ENCODE data around the gene SAMD11. TPM values are rescaled to one million over a fixed set of nuclear protein-coding genes. Genes with fewer than 3 reads are reported as not detected.
A peak's percentile ranks its signal among the peaks of the same experiment; 100 is the strongest.

Gene SAMD11
- total and polyA plus RNA-seq, 2 of the 13 experiments (the other 11 are each of a cell fraction or from before 2014, with no cell fraction given) = 0.11 TPM; not detected in 1

- no peak overlapping the region for H3K27ac ChIP-seq (ENCODE audit: extremely low read length, insufficient read depth, low read length)
- FAIRE-seq (no peak), ATAC-seq (0 out of 3 replicates have a peak, but pooled peaks have one; percentile 1), DNase-seq (ENCODE audit: low spot score) (no peak)
- CTCF ChIA-PET (ENCODE audit: low intra/inter-chr PET ratio, low total read pairs) = interaction anchor here (1.3 kb wide), 1 partner anchor 35 kb away, joined by 6 read pairs; no protein-coding TSS in a partner anchor
- peak overlapping the region in 2 of 3 experiments; percentile 49 to 65; a peak in 2 of 6 replicates for H3K4me3 ChIP-seq (replicated peaks in 1 of 3; ENCODE audit: insufficient read depth in 1 of 3, low read depth in 2 of 3, low read length in 3 of 3)
- no peaks in the 10 kb centered on the region for H3K9me3 ChIP-seq (ENCODE audit: low read length)
- no peak overlapping the region for H2AFZ ChIP-seq (ENCODE audit: low read length)
- H4K20me1 ChIP-seq (ENCODE audit: insufficient read depth, low read length) = 0 out of 2 replicates have a peak, but pooled peaks cover 5% of the 10 kb centered on the region
- peaks cover 32% of the 10 kb centered on the region for H3K4me1 ChIP-seq (ENCODE audit: insufficient read depth, low read length)
- intact Hi-C loops (cut with micrococcal nuclease; ENCODE audit: unreplicated experiment) (loop anchor here (2.0 kb wide), 2 partner anchors 19 to 35 kb away; partner anchors contain the start of gene NOC2L), in situ Hi-C loops (cut with HindIII; ENCODE audit: extremely low pct_ligation_motif_present, low pct_unique_long_range_greater_than_20kb) (no loop called here)
- POLR2A ChIA-PET = interaction anchor here (3.1 kb wide), 1 partner anchor 19 kb away, joined by 10 read pairs; the partner anchor contains the start of gene NOC2L
- 6% methylated on average over 3 of the region's 21 CpGs for WGBS (ENCODE audit: low lambda C conversion rate)
- H3K27me3 ChIP-seq (ENCODE audit: control insufficient read depth in 1 of 2, insufficient read depth in 2 of 2, low read length in 2 of 2) = peaks cover 26 to 60% of the 10 kb centered on the region in 2 experiments
- H3K9ac ChIP-seq (ENCODE audit: insufficient read depth, low read depth, low read length) = no peak overlapping the region
- H3K79me2 ChIP-seq (ENCODE audit: insufficient read depth, low read length) = no peaks in the 10 kb centered on the region
- TF ChIP-seq ZFP36L1 (CRISPR knock-in tag; IDR thresholded peaks at IDR 0.05) (no peak), ZNF687 (CRISPR knock-in tag; IDR thresholded peaks at IDR 0.05) (0 out of 2 replicates have a peak, but pooled peaks have one; percentile 4), HNF1B (CRISPR knock-in tag; IDR thresholded peaks at IDR 0.05) (0 out of 2 replicates have a peak, but pooled peaks have one; percentile 28), HNRNPL (IDR thresholded peaks at IDR 0.05; ENCODE audit: low read depth, low read length) (0 out of 2 replicates have a peak, but pooled peaks have one; percentile 1)
- H3K36me3 ChIP-seq (replicated peaks in 1 of 2; ENCODE audit: control insufficient read depth in 1 of 2, insufficient read depth in 2 of 2, low read length in 2 of 2) = no peaks in the 10 kb centered on the region
- BruUV-seq (replicated peaks) = no TSS peak
- H3K4me2 ChIP-seq (ENCODE audit: low read depth, low read length) = peak overlapping the region; percentile 72
Measured at GRCh38 chr1:939511-940106, 15.9 kb downstream of the SAMD11 start.

Measured in HepG2 (cell line).